T-cell (primary cell): ENCODE results near the gene VCL. TPM values are rescaled to one million over a fixed set of nuclear protein-coding genes. Genes with fewer than 3 reads are reported as not detected.
A peak's percentile ranks its signal among the peaks of the same experiment; 100 is the strongest.

Experiments
- ATAC-seq, 4 experiments: fragments of 200-7000 bp in 3 of 4; fragments of 150-1000 bp in 1 of 4; cut with Tn5 transposase; replicated peaks in 1 of 4; 1 replicate in 3 of 4; 2 replicates in 1 of 4; pipeline ENCODE4 v1.10.0; 2021; ENCODE audit warnings: moderate library complexity in 3 of 4, mild to moderate bottlenecking in 2 of 4, moderate number of reproducible peaks in 1 of 4
- CTCF ChIA-PET, 2 donors: fragments of 300-600 bp; sonication (Branson Sonifier 250); formaldehyde crosslinking; loops; one replicate each; lab custom pipeline; 2022; ENCODE audit warnings: antibody characterized with exemption in 2 of 2; lab: Charles Lee
- POLR2A ChIA-PET, 2 donors: fragments of 300-600 bp; sonication (Branson Sonifier 250); formaldehyde crosslinking; loops; one replicate each; lab custom pipeline; 2022; ENCODE audit warnings: antibody characterized with exemption in 2 of 2; lab: Charles Lee
- DNase-seq, 35 experiments: peaks; one replicate each; pipeline versions ENCODE4 v3.0.0 to v3.0.0-alpha.2; 2013 to 2023
- H3K27ac ChIP-seq: one replicate; pipeline ENCODE4 v1.5.1; 2013; ENCODE audit warnings: low read length
- H3K27me3 ChIP-seq, 2 experiments: replicated peaks in 1 of 2; 1 replicate in 1 of 2; 2 replicates in 1 of 2; pipeline versions ENCODE4 v1.6.1 to v1.7.0; 2013; ENCODE audit warnings: low read length in 1 of 2, mixed read lengths in 1 of 2; ENCODE audit not compliant: control insufficient read depth in 2 of 2, insufficient read depth in 2 of 2; ENCODE audit errors: extremely low read depth in 1 of 2
- H3K36me3 ChIP-seq, 2 donors: 1 replicate in 1 of 2; 2 replicates in 1 of 2; pipeline versions ENCODE4 v1.6.1 to v1.7.0; 2013; ENCODE audit warnings: low read length in 1 of 2; ENCODE audit not compliant: control insufficient read depth in 2 of 2, insufficient read depth in 1 of 2; ENCODE audit errors: extremely low read depth in 1 of 2
- H3K4me1 ChIP-seq, 2 experiments: 1 replicate in 1 of 2; 2 replicates in 1 of 2; pipeline versions ENCODE4 v1.6.1 to v1.7.0; 2013; ENCODE audit warnings: low read length in 2 of 2, mixed read lengths in 1 of 2; ENCODE audit not compliant: insufficient read depth in 2 of 2, control insufficient read depth in 1 of 2; ENCODE audit errors: extremely low read depth in 1 of 2
- H3K4me3 ChIP-seq, 2 donors: 1 replicate in 1 of 2; 2 replicates in 1 of 2; pipeline versions ENCODE4 v1.5.1 to v1.7.0; 2013; ENCODE audit warnings: mild to moderate bottlenecking in 2 of 2, low read length in 1 of 2, moderate library complexity in 1 of 2; ENCODE audit not compliant: control insufficient read depth in 1 of 2; ENCODE audit errors: extremely low read depth in 1 of 2
- H3K9me3 ChIP-seq: 2 replicates; pipeline ENCODE4 v1.7.0; 2013
- H3K27ac Mint-ChIP-seq, 2 donors: one replicate each; pipeline ENCODE4 v1.8.0; 2020 to 2021; ENCODE audit warnings: mild to moderate bottlenecking in 2 of 2, mixed read lengths in 2 of 2
- H3K27me3 Mint-ChIP-seq, 2 donors: one replicate each; pipeline ENCODE4 v1.8.0; 2021 to 2022; ENCODE audit warnings: mixed read lengths in 2 of 2
- H3K36me3 Mint-ChIP-seq: one replicate; pipeline ENCODE4 v1.8.0; 2021; ENCODE audit warnings: mixed read lengths
- H3K4me1 Mint-ChIP-seq, 3 donors: one replicate each; pipeline ENCODE4 v1.8.0; 2020 to 2022; ENCODE audit warnings: mixed read lengths in 3 of 3, mild to moderate bottlenecking in 1 of 3
- H3K4me3 Mint-ChIP-seq, 3 donors: one replicate each; pipeline ENCODE4 v1.8.0; 2020 to 2022; ENCODE audit warnings: mild to moderate bottlenecking in 3 of 3, mixed read lengths in 3 of 3, moderate library complexity in 3 of 3
- H3K9me3 Mint-ChIP-seq, 3 donors: one replicate each; pipeline ENCODE4 v1.8.0; 2020 to 2022; ENCODE audit warnings: mixed read lengths in 3 of 3
- WGBS: methylation state at CpG from one replicate; pipeline ENCODE4 v1.1.5; 2013; ENCODE audit warnings: missing lambda C conversion rate; ENCODE audit not compliant: insufficient coverage; 5-methylcytosine and 5-hydroxymethylcytosine counted together
- total RNA-seq, 35 experiments: library from RNA in 6 of 35; stranded (reverse) in 6 of 35; fragments of 120-200 nt in 1 of 35; gene quantifications; one replicate each; pipeline versions ENCODE4 v1.2.1 to v1.2.4 and lab custom pipeline; 2013 to 2026

Gene VCL
- total RNA-seq, 5 donors from 2014 or later (not counting 1 experiment from before 2014, with no cell fraction given), result 22.6 to 48.7 (median 27.0) TPM

DNA sequence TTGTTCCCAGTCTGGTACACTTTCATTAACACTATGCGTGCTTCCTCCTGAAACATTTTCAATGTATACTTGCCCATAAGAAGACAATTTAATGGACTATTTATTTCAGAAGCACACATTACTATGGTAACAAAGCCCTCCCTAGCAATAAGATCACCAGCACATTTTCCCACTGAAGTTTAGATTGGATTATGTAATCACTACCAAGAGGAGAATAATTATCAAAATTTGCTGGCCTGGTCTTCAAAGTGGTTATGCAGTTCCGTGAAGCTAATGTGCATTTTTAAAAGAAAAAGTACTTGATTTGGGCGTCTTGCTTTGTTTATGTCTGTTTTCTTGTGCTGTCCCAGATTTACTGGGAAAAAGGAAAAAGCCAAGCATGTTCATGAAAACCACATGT lies 90.8 kb downstream of the VCL start:
- no peaks in the 10 kb centered on the region for H3K9me3 Mint-ChIP-seq
- H3K27ac Mint-ChIP-seq, result no peak overlapping the region
- WGBS, result 100% methylated on average over 3 of the region's 3 CpGs
- H3K4me1 Mint-ChIP-seq, result no peaks in the 10 kb centered on the region
- H3K4me1 ChIP-seq, result no peaks in the 10 kb centered on the region
- peaks cover 39% of the 10 kb centered on the region for H3K36me3 Mint-ChIP-seq
- DNase-seq, result no peak
- H3K4me3 ChIP-seq, result no peak overlapping the region
- ChIA-PET CTCF (no interaction called here), POLR2A (no interaction called here)
- no peak overlapping the region for H3K4me3 Mint-ChIP-seq
- H3K36me3 ChIP-seq, result peaks cover 2 to 44% of the 10 kb centered on the region in 2 donors
- H3K27ac ChIP-seq, result no peak overlapping the region
- no peaks in the 10 kb centered on the region for H3K9me3 ChIP-seq
- no peak for ATAC-seq
- H3K27me3 Mint-ChIP-seq, result no peaks in the 10 kb centered on the region
- H3K27me3 ChIP-seq, result no peaks in the 10 kb centered on the region

DNA sequence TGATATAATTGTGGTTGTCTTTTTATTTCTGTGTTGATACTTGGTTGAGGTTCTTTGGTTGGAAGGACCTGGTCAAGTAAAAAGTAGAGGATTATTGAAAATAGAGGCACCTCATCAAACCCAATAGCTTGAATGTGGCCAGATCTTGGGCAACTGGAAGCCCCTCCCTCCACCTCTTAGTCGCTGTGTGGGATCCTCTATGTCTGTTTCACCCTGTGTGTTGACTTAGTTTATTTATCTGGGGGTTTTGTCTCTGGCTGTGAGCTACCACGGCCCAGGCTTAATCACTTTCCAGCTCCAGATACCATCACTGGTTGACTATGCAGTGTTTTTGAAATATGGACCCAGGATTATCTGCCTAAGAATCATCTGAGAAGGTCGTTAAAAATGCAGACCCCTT lies 94.5 kb downstream of the VCL start:
- H3K4me3 ChIP-seq, result no peak overlapping the region
- H3K4me3 Mint-ChIP-seq, result no peak overlapping the region
- no peaks in the 10 kb centered on the region for H3K27me3 Mint-ChIP-seq
- no peaks in the 10 kb centered on the region for H3K4me1 Mint-ChIP-seq
- CTCF ChIA-PET, result interaction anchor here in 1 of 2 donors (0.5 to 1.1 kb wide), 2 partner anchors 18 to 355 kb away, joined by 3 read pairs; no protein-coding TSS in a partner anchor
- ATAC-seq, result no peak
- no peaks in the 10 kb centered on the region for H3K27me3 ChIP-seq
- POLR2A ChIA-PET, result no interaction called here
- no peaks in the 10 kb centered on the region for H3K9me3 Mint-ChIP-seq
- H3K36me3 ChIP-seq, result peaks cover 9 to 65% of the 10 kb centered on the region in 2 donors
- WGBS, result 100% methylated on average over 1 of the region's 3 CpGs
- no peak overlapping the region for H3K27ac Mint-ChIP-seq
- no peaks in the 10 kb centered on the region for H3K9me3 ChIP-seq
- H3K27ac ChIP-seq, result no peak overlapping the region
- H3K36me3 Mint-ChIP-seq, result peaks cover 49% of the 10 kb centered on the region
- H3K4me1 ChIP-seq, result no peaks in the 10 kb centered on the region
- DNase-seq, result no peak

DNA sequence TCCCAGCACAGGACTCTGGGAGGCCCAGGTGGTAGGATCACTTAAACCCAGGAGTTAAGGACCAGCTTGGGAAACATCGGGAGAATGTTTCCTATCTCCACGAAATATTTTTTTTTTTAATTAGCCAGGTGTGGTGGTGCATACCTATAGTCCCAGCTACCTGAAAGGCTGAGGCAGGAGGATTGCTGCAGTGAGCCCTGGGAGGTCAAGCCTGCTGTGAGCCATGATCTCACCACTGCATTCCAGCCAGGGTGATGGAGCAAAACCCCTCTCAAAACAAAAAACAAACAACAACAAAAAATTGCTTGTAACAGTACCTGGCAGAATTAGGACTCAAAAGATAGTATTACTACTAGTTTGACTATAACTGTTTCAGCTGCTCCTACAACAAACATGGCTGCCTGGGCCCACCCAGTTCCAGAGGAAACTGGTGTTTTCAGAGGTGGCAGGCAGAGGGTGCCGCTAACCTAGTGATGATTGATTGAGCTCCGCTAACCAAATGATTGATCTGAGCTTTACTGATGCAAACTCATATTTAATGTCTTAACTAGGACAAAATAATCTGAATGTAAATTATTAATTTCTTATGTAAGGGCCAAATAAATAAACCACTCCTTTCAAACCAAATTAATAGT lies 95.7 kb downstream of the VCL start:
- Mint-ChIP-seq H3K27ac (no peak overlapping the region), H3K9me3 (no peaks in the 10 kb centered on the region), H3K36me3 (peaks cover 57% of the 10 kb centered on the region), H3K4me3 (no peak overlapping the region), H3K27me3 (no peaks in the 10 kb centered on the region), H3K4me1 (no peaks in the 10 kb centered on the region)
- no peak overlapping the region for H3K27ac ChIP-seq
- POLR2A ChIA-PET, result interaction anchor here in 1 of 2 donors (1.0 kb wide), 1 partner anchor 57 kb away, joined by 4 read pairs; the partner anchor contains the start of gene AP3M1
- WGBS, result no CpG with 5 or more reads among the region's 4 CpGs
- H3K4me1 ChIP-seq, result no peaks in the 10 kb centered on the region
- no peaks in the 10 kb centered on the region for H3K27me3 ChIP-seq
- H3K36me3 ChIP-seq, result peaks cover 9 to 71% of the 10 kb centered on the region in 2 donors
- no peak for ATAC-seq
- DNase-seq, result no peak
- CTCF ChIA-PET, result interaction anchor here in 1 of 2 donors (1.1 kb wide), 1 partner anchor 17 kb away, joined by 3 read pairs; no protein-coding TSS in a partner anchor
- H3K9me3 ChIP-seq, result no peaks in the 10 kb centered on the region
- no peak overlapping the region for H3K4me3 ChIP-seq

GRCh38 chr10:74094231-74094630 lies 96.3 kb downstream of the VCL start:
- WGBS, result 93% methylated on average over 5 of the region's 7 CpGs
- Mint-ChIP-seq H3K36me3 (peaks cover 57% of the 10 kb centered on the region), H3K27me3 (no peaks in the 10 kb centered on the region), H3K4me3 (no peak overlapping the region), H3K4me1 (peaks cover 0 to 3% (median 0%) of the 10 kb centered on the region in 3 donors), H3K27ac (peak overlapping the region; percentile 22 to 31), H3K9me3 (no peaks in the 10 kb centered on the region)
- CTCF ChIA-PET, result no interaction called here
- ATAC-seq (no peak), DNase-seq (no peak)
- H3K4me1 ChIP-seq, result no peaks in the 10 kb centered on the region
- H3K27ac ChIP-seq, result no peak overlapping the region
- no peaks in the 10 kb centered on the region for H3K27me3 ChIP-seq
- no peaks in the 10 kb centered on the region for H3K9me3 ChIP-seq
- no peak overlapping the region for H3K4me3 ChIP-seq
- H3K36me3 ChIP-seq, result peaks cover 9 to 70% of the 10 kb centered on the region in 2 donors
- POLR2A ChIA-PET, result interaction anchor here in 1 of 2 donors (1.0 kb wide), 1 partner anchor 56 kb away, joined by 4 read pairs; the partner anchor contains the start of gene AP3M1

DNA sequence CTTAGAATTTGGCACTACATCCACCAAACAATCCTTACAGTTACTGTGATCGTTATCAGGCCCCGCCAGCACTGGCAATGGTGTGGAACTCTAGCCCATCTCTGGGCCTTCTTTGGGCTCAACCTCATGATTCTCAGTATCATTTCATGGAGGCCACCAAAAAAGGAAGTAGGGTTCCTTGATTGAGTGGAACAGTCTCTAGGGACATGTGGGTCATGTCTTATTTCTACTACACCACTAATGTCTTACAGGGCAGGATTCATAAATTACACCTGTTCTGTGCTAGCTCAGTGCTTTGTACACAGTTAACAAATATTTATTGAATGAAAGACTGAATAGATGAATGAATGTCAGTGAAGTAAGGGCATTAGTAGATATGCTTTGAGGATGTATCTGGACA lies 98.9 kb downstream of the VCL start:
- WGBS, result no CpG with 5 or more reads among the region's 2 CpGs
- Mint-ChIP-seq H3K27me3 (no peaks in the 10 kb centered on the region), H3K9me3 (no peaks in the 10 kb centered on the region), H3K4me3 (no peak overlapping the region), H3K4me1 (peaks cover 0 to 3% (median 0%) of the 10 kb centered on the region in 3 donors), H3K36me3 (peaks cover 55% of the 10 kb centered on the region), H3K27ac (no peak overlapping the region)
- ATAC-seq (no peak), DNase-seq (no peak)
- Histone ChIP-seq H3K36me3 (peaks cover 9 to 72% of the 10 kb centered on the region in 2 donors), H3K4me1 (no peaks in the 10 kb centered on the region), H3K4me3 (no peak overlapping the region), H3K9me3 (no peaks in the 10 kb centered on the region), H3K27me3 (no peaks in the 10 kb centered on the region), H3K27ac (no peak overlapping the region)
- CTCF ChIA-PET, result interaction anchor here in 1 of 2 donors (0.6 to 0.9 kb wide), 2 partner anchors 65 to 139 kb away, joined by 4 read pairs; no protein-coding TSS in a partner anchor
- POLR2A ChIA-PET, result no interaction called here

DNA sequence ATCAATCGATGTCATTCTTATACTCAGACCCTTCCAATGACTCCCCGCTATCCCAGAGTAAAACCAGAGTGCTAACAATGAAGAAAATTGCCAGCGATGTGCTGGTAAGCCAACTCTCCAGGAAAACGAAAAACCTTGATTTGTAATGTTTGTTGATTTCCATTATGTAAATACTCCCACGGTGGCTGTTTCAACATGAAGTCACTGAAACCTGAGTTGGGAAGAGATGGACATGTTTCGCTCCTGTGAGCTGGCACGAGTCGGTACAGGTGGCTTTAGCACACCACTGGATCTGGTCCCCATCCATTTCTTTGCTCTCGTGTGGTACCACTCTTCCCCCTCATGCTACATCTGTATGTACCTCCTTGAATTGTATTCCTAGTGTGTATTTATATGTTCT lies 99.9 kb downstream of the VCL start:
- Mint-ChIP-seq H3K4me1 (peaks cover 0 to 3% (median 0%) of the 10 kb centered on the region in 3 donors), H3K4me3 (no peak overlapping the region), H3K27me3 (no peaks in the 10 kb centered on the region), H3K36me3 (peaks cover 49% of the 10 kb centered on the region), H3K27ac (no peak overlapping the region), H3K9me3 (no peaks in the 10 kb centered on the region)
- Histone ChIP-seq H3K4me3 (no peak overlapping the region), H3K27me3 (no peaks in the 10 kb centered on the region), H3K27ac (no peak overlapping the region), H3K36me3 (peaks cover 9 to 66% of the 10 kb centered on the region in 2 donors), H3K9me3 (no peaks in the 10 kb centered on the region), H3K4me1 (no peaks in the 10 kb centered on the region)
- ATAC-seq (no peak), DNase-seq (no peak)
- WGBS, result 100% methylated on average over 4 of the region's 9 CpGs
- CTCF ChIA-PET, result no interaction called here
- POLR2A ChIA-PET, result no interaction called here
